H9 (cell line): Measurements from ENCODE around the gene AP1G2. TPM values are rescaled to one million over a fixed set of nuclear protein-coding genes. Genes with fewer than 3 reads are reported as not detected.

Experiments used
- DNase-seq: peaks from one replicate; pipeline ENCODE4 v3.0.0-alpha.2; 2017
- H2AFZ ChIP-seq: one replicate; pipeline ENCODE4 v1.6.1; 2013; ENCODE audit warnings: mild to moderate bottlenecking, low read length, control low read depth, moderate library complexity
- H2AK5ac ChIP-seq: 2 replicates; pipeline ENCODE4 v1.6.1; 2013; ENCODE audit warnings: low read length, control low read depth, mixed read lengths; ENCODE audit not compliant: insufficient read length
- H2BK120ac ChIP-seq: one replicate; pipeline ENCODE4 v1.6.1; 2013; ENCODE audit warnings: low read depth, mild to moderate bottlenecking, low read length, control low read depth, inconsistent platforms; ENCODE audit not compliant: poor library complexity, severe bottlenecking
- H2BK12ac ChIP-seq: 2 replicates; pipeline ENCODE4 v1.6.1; 2013; ENCODE audit warnings: low read length, control low read depth, mixed read lengths, low read depth; ENCODE audit not compliant: insufficient read length
- H2BK15ac ChIP-seq: 2 replicates; pipeline ENCODE4 v1.6.1; 2013; ENCODE audit warnings: low read depth, low read length, control low read depth
- H2BK20ac ChIP-seq: one replicate; pipeline ENCODE4 v1.6.1; 2013; ENCODE audit warnings: low read depth, mild to moderate bottlenecking, low read length, control low read depth, inconsistent platforms; ENCODE audit not compliant: poor library complexity, severe bottlenecking
- H2BK5ac ChIP-seq: 2 replicates; pipeline ENCODE4 v1.6.1; 2013; ENCODE audit warnings: low read length, control low read depth, mixed read lengths; ENCODE audit not compliant: insufficient read length
- H3K14ac ChIP-seq: 2 replicates; pipeline ENCODE4 v1.6.1; 2013; ENCODE audit warnings: low read length, control low read depth; ENCODE audit not compliant: insufficient read depth
- H3K18ac ChIP-seq: 2 replicates; pipeline ENCODE4 v1.6.1; 2013; ENCODE audit warnings: low read depth, mild to moderate bottlenecking, mixed read lengths, low read length, control low read depth; ENCODE audit not compliant: insufficient read length
- H3K23ac ChIP-seq: 2 replicates; pipeline ENCODE4 v1.6.1; 2013; ENCODE audit warnings: low read length, control low read depth, mixed read lengths, low read depth; ENCODE audit not compliant: insufficient read length
- H3K23me2 ChIP-seq: 2 replicates; pipeline ENCODE4 v1.6.1; 2013; ENCODE audit warnings: low read depth, mild to moderate bottlenecking, mixed read lengths, low read length, control low read depth; ENCODE audit not compliant: insufficient read length, poor library complexity, severe bottlenecking
- H3K27ac ChIP-seq: 2 replicates; pipeline ENCODE4 v1.5.1; 2013; ENCODE audit warnings: low read length, control low read depth, mixed read lengths, low read depth; ENCODE audit not compliant: insufficient read length
- H3K27me3 ChIP-seq: 2 replicates; pipeline ENCODE4 v1.6.1; 2013; ENCODE audit warnings: low read length, control low read depth, inconsistent platforms; ENCODE audit not compliant: insufficient read depth
- H3K4ac ChIP-seq: 2 replicates; pipeline ENCODE4 v1.6.1; 2013; ENCODE audit warnings: low read depth, mild to moderate bottlenecking, control low read depth, inconsistent platforms, low read length, moderate library complexity
- H3K4me1 ChIP-seq: 2 replicates; pipeline ENCODE4 v1.6.1; 2013; ENCODE audit warnings: low read length, control low read depth, inconsistent platforms; ENCODE audit not compliant: insufficient read depth
- H3K4me2 ChIP-seq: 2 replicates; pipeline ENCODE4 v1.6.1; 2013; ENCODE audit warnings: low read length, control low read depth, mixed read lengths; ENCODE audit not compliant: insufficient read length, insufficient read depth
- H3K56ac ChIP-seq: 2 replicates; pipeline ENCODE4 v1.6.1; 2013; ENCODE audit warnings: low read depth, mild to moderate bottlenecking, mixed read lengths, low read length, control low read depth; ENCODE audit not compliant: insufficient read length
- H3K79me1 ChIP-seq: 2 replicates; pipeline ENCODE4 v1.6.1; 2013; ENCODE audit warnings: low read depth, mild to moderate bottlenecking, moderate library complexity, low read length, control low read depth, inconsistent platforms; ENCODE audit not compliant: insufficient read depth, poor library complexity, severe bottlenecking
- H3K79me2 ChIP-seq: 2 replicates; pipeline ENCODE4 v1.6.1; 2013; ENCODE audit warnings: low read length, control low read depth, inconsistent platforms; ENCODE audit not compliant: insufficient read depth
- H3K9ac ChIP-seq: 2 replicates; pipeline ENCODE4 v1.6.1; 2013; ENCODE audit warnings: low read length, control low read depth, mixed read lengths; ENCODE audit not compliant: insufficient read length; ENCODE audit errors: extremely low read depth
- H3K9me3 ChIP-seq: one replicate; pipeline ENCODE4 v1.6.1; 2013; ENCODE audit warnings: low read depth, low read length, inconsistent platforms; ENCODE audit not compliant: control insufficient read depth
- H3T11ph ChIP-seq: one replicate; pipeline ENCODE4 v1.6.1; 2013; ENCODE audit warnings: mild to moderate bottlenecking, low read length, control low read depth, inconsistent platforms
- H4K20me1 ChIP-seq: one replicate; pipeline ENCODE4 v1.6.1; 2013; ENCODE audit not compliant: control insufficient read depth, insufficient read length, insufficient read depth
- H4K5ac ChIP-seq: 2 replicates; pipeline ENCODE4 v1.6.1; 2013; ENCODE audit warnings: low read depth, mild to moderate bottlenecking, mixed read lengths, low read length, control low read depth; ENCODE audit not compliant: insufficient read length
- H4K8ac ChIP-seq: replicated peaks from 2 replicates; pipeline ENCODE4 v1.6.1; 2013; ENCODE audit warnings: low read length, control low read depth, mixed read lengths, low read depth; ENCODE audit not compliant: insufficient read length
- H4K91ac ChIP-seq: 2 replicates; pipeline ENCODE4 v1.6.1; 2013; ENCODE audit warnings: low read depth, mild to moderate bottlenecking, moderate library complexity, mixed read lengths, low read length, control low read depth; ENCODE audit not compliant: insufficient read length
- H3K27ac Mint-ChIP-seq, 3 experiments: 2 replicates in 2 of 3; 3 replicates in 1 of 3; pipeline ENCODE4 v1.8.0; 2020 to 2021; ENCODE audit warnings: mixed read lengths in 3 of 3, mild to moderate bottlenecking in 1 of 3, moderate library complexity in 1 of 3
- H3K27me3 Mint-ChIP-seq: 2 replicates; pipeline ENCODE4 v1.8.0; 2021; ENCODE audit warnings: low read depth, mild to moderate bottlenecking, moderate library complexity, mixed read lengths
- H3K36me3 Mint-ChIP-seq, 3 experiments: 2 replicates in 2 of 3; 3 replicates in 1 of 3; pipeline ENCODE4 v1.8.0; 2020 to 2021; ENCODE audit warnings: low read depth in 3 of 3, mixed read lengths in 3 of 3; ENCODE audit not compliant: insufficient read depth in 1 of 3
- H3K4me1 Mint-ChIP-seq, 2 experiments: 2 replicates each; pipeline ENCODE4 v1.8.0; 2020; ENCODE audit warnings: mixed read lengths in 2 of 2
- H3K4me3 Mint-ChIP-seq, 2 experiments: 2 replicates in 1 of 2; 3 replicates in 1 of 2; pipeline ENCODE4 v1.8.0; 2020 to 2021; ENCODE audit warnings: mild to moderate bottlenecking in 2 of 2, mixed read lengths in 2 of 2, moderate library complexity in 1 of 2
- H3K9me3 Mint-ChIP-seq, 2 experiments: 2 replicates in 1 of 2; 3 replicates in 1 of 2; pipeline ENCODE4 v1.8.0; 2020; ENCODE audit warnings: mild to moderate bottlenecking in 2 of 2, mixed read lengths in 2 of 2, moderate library complexity in 1 of 2
- WGBS: extraction: QIAGEN DNeasy Blood & Tissue Kit; methylation state at CpG from one replicate; pipeline ENCODE4 v1.1.7; 2013; ENCODE audit warnings: missing lambda C conversion rate, low lambda C conversion rate, mixed read lengths; ENCODE audit not compliant: insufficient read length; ENCODE audit errors: extremely low coverage; 5-methylcytosine and 5-hydroxymethylcytosine counted together
- long read RNA-seq: library from polyadenylated mRNA; unstranded; transcript quantifications from one replicate; pipeline ENCODE4 v2.0.0, GENCODE V29; 2020
- total RNA-seq: library from RNA; stranded (reverse); gene quantifications from 2 replicates; pipeline ENCODE4 v1.2.1, GENCODE V29; 2021
- TF ChIP-seq, protein P1 (sequence below): fragments of 200-600 bp; sonication (generic); conservative IDR thresholded peaks from 3 replicates; pipeline ENCODE4 v1.8.0; 2021; ENCODE audit warnings: antibody characterized with exemption, mild to moderate bottlenecking

AP1G2 gene, protein sequence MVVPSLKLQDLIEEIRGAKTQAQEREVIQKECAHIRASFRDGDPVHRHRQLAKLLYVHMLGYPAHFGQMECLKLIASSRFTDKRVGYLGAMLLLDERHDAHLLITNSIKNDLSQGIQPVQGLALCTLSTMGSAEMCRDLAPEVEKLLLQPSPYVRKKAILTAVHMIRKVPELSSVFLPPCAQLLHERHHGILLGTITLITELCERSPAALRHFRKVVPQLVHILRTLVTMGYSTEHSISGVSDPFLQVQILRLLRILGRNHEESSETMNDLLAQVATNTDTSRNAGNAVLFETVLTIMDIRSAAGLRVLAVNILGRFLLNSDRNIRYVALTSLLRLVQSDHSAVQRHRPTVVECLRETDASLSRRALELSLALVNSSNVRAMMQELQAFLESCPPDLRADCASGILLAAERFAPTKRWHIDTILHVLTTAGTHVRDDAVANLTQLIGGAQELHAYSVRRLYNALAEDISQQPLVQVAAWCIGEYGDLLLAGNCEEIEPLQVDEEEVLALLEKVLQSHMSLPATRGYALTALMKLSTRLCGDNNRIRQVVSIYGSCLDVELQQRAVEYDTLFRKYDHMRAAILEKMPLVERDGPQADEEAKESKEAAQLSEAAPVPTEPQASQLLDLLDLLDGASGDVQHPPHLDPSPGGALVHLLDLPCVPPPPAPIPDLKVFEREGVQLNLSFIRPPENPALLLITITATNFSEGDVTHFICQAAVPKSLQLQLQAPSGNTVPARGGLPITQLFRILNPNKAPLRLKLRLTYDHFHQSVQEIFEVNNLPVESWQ
- total RNA-seq: 107 and 121 TPM in 2 replicates
- long read RNA-seq, transcript AP1G2-202 (22 exons, 2,609 nt): major isoform, 56 of 198 reads
- long read RNA-seq, partial matches to known transcripts: 10 of 198 reads
- long read RNA-seq, other reads (novel, unspliced or antisense): 127 of 198 reads

DNA sequence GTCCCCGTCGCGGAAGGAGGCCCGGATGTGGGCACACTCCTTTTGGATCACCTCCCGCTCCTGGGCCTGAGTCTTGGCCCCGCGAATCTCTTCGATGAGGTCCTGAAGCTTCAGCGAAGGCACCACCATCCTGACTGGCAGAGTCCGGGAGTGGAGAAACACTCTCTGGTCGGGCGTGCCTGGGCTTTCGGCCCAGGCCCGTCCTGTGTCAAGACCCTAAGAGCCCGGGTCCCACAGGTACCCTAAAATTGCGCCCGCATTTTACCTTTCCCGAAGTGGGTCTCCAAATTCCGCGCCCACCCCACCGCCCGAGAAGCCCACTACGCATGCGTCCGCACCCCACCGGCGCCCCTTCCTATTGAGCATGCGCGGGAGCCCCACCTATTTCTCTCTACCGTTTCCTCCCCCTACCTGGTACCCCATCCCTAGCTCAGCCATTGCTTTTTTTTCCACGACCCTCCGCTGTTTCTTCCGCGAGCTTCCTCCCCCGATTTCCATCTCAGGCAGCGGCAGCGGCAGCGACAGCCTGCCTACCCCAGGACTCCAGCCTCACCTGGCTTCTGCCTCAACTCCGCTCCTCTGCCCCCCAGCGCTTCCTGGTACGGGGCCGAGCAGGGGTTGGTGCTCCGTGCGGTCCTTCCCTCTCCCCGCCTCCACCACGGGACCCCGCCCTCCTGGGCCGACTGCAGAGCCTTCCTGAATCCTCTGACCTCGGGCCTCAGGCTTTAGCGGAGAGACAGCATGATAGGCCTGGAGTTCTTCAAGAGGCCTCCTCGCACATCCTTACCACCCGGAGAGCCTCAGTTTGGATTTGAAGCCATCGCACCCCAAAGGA is at the start of gene AP1G2:
Gene AP1G2 (minus strand): TSS at position 606 of the 835 bp plus-strand sequence. CDS start 477 bp downstream, at position 129.
- Histone ChIP-seq H3K27ac (no peak within 1 kb of the TSS), H2BK5ac (no peak within 1 kb of the TSS), H2BK120ac (no peak within 1 kb of the TSS), H3K23ac (no peak within 1 kb of the TSS), H3K14ac (peak within 1 kb of the TSS; percentile 80; the same call in 1 of the 2 replicates), H2BK12ac (no peak within 1 kb of the TSS), H2AFZ (no peak within 1 kb of the TSS), H2BK15ac (no peak within 1 kb of the TSS), H3K4ac (no peak within 1 kb of the TSS), H2BK20ac (no peak within 1 kb of the TSS), H3T11ph (no peak within 1 kb of the TSS), H3K4me1 (peaks cover 9% of the 10 kb centered on the region), H3K9me3 (no peaks in the 10 kb centered on the region), H3K79me2 (no peaks in the 10 kb centered on the region), H3K18ac (peak within 1 kb of the TSS; percentile 86), H3K4me2 (peak within 1 kb of the TSS; percentile 75), H4K5ac (no peak within 1 kb of the TSS), H4K20me1 (peaks cover 3% of the 10 kb centered on the region), H3K27me3 (no peaks in the 10 kb centered on the region), H3K23me2 (peaks cover 3% of the 10 kb centered on the region), H4K8ac (no peak within 1 kb of the TSS), H3K56ac (no peak within 1 kb of the TSS), H3K79me1 (no peaks in the 10 kb centered on the region), H3K9ac (peak within 1 kb of the TSS; percentile 18), H2AK5ac (no peak within 1 kb of the TSS), H4K91ac (no peak within 1 kb of the TSS)
- Mint-ChIP-seq H3K27ac (peak within 1 kb of the TSS; percentile 94 to 97 (median 95)), H3K36me3 (peaks cover 12 to 40% (median 34%) of the 10 kb centered on the region in 3 experiments), H3K27me3 (peaks cover 4% of the 10 kb centered on the region), H3K4me1 (peaks cover 35% of the 10 kb centered on the region in 2 experiments), H3K4me3 (peak within 1 kb of the TSS; percentile 95 to 99), H3K9me3 (no peaks in the 10 kb centered on the region)
- peak; percentile 94 for DNase-seq
- TF ChIP-seq, protein P1, sequence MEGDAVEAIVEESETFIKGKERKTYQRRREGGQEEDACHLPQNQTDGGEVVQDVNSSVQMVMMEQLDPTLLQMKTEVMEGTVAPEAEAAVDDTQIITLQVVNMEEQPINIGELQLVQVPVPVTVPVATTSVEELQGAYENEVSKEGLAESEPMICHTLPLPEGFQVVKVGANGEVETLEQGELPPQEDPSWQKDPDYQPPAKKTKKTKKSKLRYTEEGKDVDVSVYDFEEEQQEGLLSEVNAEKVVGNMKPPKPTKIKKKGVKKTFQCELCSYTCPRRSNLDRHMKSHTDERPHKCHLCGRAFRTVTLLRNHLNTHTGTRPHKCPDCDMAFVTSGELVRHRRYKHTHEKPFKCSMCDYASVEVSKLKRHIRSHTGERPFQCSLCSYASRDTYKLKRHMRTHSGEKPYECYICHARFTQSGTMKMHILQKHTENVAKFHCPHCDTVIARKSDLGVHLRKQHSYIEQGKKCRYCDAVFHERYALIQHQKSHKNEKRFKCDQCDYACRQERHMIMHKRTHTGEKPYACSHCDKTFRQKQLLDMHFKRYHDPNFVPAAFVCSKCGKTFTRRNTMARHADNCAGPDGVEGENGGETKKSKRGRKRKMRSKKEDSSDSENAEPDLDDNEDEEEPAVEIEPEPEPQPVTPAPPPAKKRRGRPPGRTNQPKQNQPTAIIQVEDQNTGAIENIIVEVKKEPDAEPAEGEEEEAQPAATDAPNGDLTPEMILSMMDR: no peak
- WGBS: no CpG with 5 or more reads among the region's 53 CpGs
